Gastrocnemius medialis (tissue), 4 donors: ENCODE measurements around the gene RNF112. TPM values are rescaled to one million over a fixed set of nuclear protein-coding genes. Genes with fewer than 3 reads are reported as not detected.

Experiments used
- ATAC-seq, 2 donors: fragments of 150-250 bp; one replicate each; pipeline ENCODE4 v1.9.1; 2016
- DNase-seq, 2 donors: peaks; one replicate each; pipeline ENCODE4 v3.0.0-alpha.2; 2019
- H3K27ac ChIP-seq, 4 donors: fragments of 200-600 bp; sonication (generic); 1 replicate in 1 of 4; 2 replicates in 3 of 4; pipeline ENCODE4 v1.5.1; 2016 to 2018; ENCODE audit warnings: mild to moderate bottlenecking in 2 of 4, moderate library complexity in 1 of 4
- H3K27me3 ChIP-seq, 3 donors: fragments of 200-600 bp; sonication (generic) in 2 of 3; 1 replicate in 1 of 3; 2 replicates in 2 of 3; pipeline versions ENCODE4 v1.5.1 to v1.6.0; 2016 to 2019; ENCODE audit warnings: mild to moderate bottlenecking in 1 of 3, moderate library complexity in 1 of 3
- H3K36me3 ChIP-seq, 2 donors: fragments of 200-600 bp; sonication (generic) in 1 of 2; one replicate each; pipeline ENCODE4 v1.5.1; 2017 to 2018
- H3K4me1 ChIP-seq, 2 donors: fragments of 200-600 bp; sonication (generic) in 1 of 2; one replicate each; pipeline ENCODE4 v1.5.1; 2016 to 2017; ENCODE audit warnings: mild to moderate bottlenecking in 2 of 2
- H3K4me3 ChIP-seq, 4 donors: fragments of 200-600 bp; sonication (generic) in 3 of 4; 1 replicate in 1 of 4; 2 replicates in 3 of 4; pipeline ENCODE4 v1.5.1; 2016 to 2019; ENCODE audit warnings: mild to moderate bottlenecking in 2 of 4
- H3K9me3 ChIP-seq, 3 donors: fragments of 200-600 bp; sonication (generic) in 2 of 3; 1 replicate in 1 of 3; 2 replicates in 2 of 3; pipeline ENCODE4 v1.5.1; 2016 to 2019
- CTCF ChIP-seq, 5 experiments: fragments of 450-650 bp in 3 of 5; fragments of 200-600 bp in 2 of 5; sonication (generic) in 2 of 5; IDR thresholded peaks in 4 of 5; conservative IDR thresholded peaks in 1 of 5; 1 replicate in 4 of 5; 2 replicates in 1 of 5; pipeline ENCODE4 v1.5.1; 2016 to 2019; ENCODE audit warnings: antibody characterized with exemption in 5 of 5, mild to moderate bottlenecking in 3 of 5, moderate library complexity in 3 of 5
- POLR2A ChIP-seq, 2 donors: fragments of 450-650 bp; IDR thresholded peaks; one replicate each; pipeline ENCODE4 v1.6.1; 2017; ENCODE audit warnings: antibody characterized with exemption in 2 of 2, mild to moderate bottlenecking in 2 of 2, moderate library complexity in 2 of 2
- in situ Hi-C, 4 donors: fragments of 200-750 bp; cut with MboI; loops; one replicate each; pipeline versions ENCODE4 v1.15.0 to v1.8.0; 2017; ENCODE audit warnings: low sequenced_read_pairs in 4 of 4
- intact Hi-C: fragments of 100-400 bp; cut with DNase I; formaldehyde crosslinking; loops from one replicate; pipeline ENCODE4 v1.15.1; 2023; ENCODE audit warnings: low total_unique reads
- total RNA-seq, 4 donors: library from RNA; depleted of rRNA; stranded (reverse); fragments of >200 nt; gene quantifications; one replicate each; pipeline versions ENCODE4 v1.1.0 to v1.2.3, GENCODE V29; 2016

The RNF112 gene
- total RNA-seq, 4 donors from 2014 or later: 0.51 to 0.98 (median 0.57) TPM

GRCh38 chr17:19413761-19414160, 2.7 kb downstream of the RNF112 start:
- DNase-seq (no peak), ATAC-seq (no peak)
- no peak overlapping the region for H3K4me3 ChIP-seq
- no peaks in the 10 kb centered on the region for H3K27me3 ChIP-seq
- no peaks in the 10 kb centered on the region for H3K36me3 ChIP-seq
- no peak overlapping the region for H3K27ac ChIP-seq
- in situ Hi-C loops (no loop called here), intact Hi-C loops (no loop called here)
- H3K9me3 ChIP-seq: no peaks in the 10 kb centered on the region
- TF ChIP-seq POLR2A (IDR thresholded peaks at IDR 0.05) (no peak), CTCF (IDR thresholded peaks at IDR 0.05 in 4 of 5, conservative IDR thresholded peaks at IDR 0.05 in 1 of 5) (no peak)
- no peaks in the 10 kb centered on the region for H3K4me1 ChIP-seq

- H3K36me3 ChIP-seq: no peaks in the 10 kb centered on the region
- H3K4me3 ChIP-seq: no peak overlapping the region
- TF ChIP-seq CTCF (IDR thresholded peaks at IDR 0.05 in 4 of 5, conservative IDR thresholded peaks at IDR 0.05 in 1 of 5) (no peak), POLR2A (IDR thresholded peaks at IDR 0.05) (no peak)
- DNase-seq (no peak), ATAC-seq (no peak)
- H3K27ac ChIP-seq: no peak overlapping the region
- H3K4me1 ChIP-seq: no peaks in the 10 kb centered on the region
- H3K9me3 ChIP-seq: no peaks in the 10 kb centered on the region
- in situ Hi-C loops (no loop called here), intact Hi-C loops (no loop called here)
- no peaks in the 10 kb centered on the region for H3K27me3 ChIP-seq
Observed at GRCh38 chr17:19414396-19415280, 3.6 kb downstream of the RNF112 start.

- no peak for DNase-seq
- Histone ChIP-seq H3K36me3 (no peaks in the 10 kb centered on the region), H3K4me1 (no peaks in the 10 kb centered on the region), H3K27ac (no peak overlapping the region), H3K9me3 (no peaks in the 10 kb centered on the region), H3K27me3 (no peaks in the 10 kb centered on the region), H3K4me3 (no peak overlapping the region)
- ATAC-seq: no peak
- TF ChIP-seq CTCF (IDR thresholded peaks at IDR 0.05 in 4 of 5, conservative IDR thresholded peaks at IDR 0.05 in 1 of 5) (no peak), POLR2A (IDR thresholded peaks at IDR 0.05) (no peak)
- in situ Hi-C loops: no loop called here
- intact Hi-C loops: no loop called here
Observed at GRCh38 chr17:19415311-19415710, 4.3 kb downstream of the RNF112 start.

- ATAC-seq: no peak
- in situ Hi-C loops (no loop called here), intact Hi-C loops (no loop called here)
- Histone ChIP-seq H3K4me1 (no peaks in the 10 kb centered on the region), H3K27me3 (no peaks in the 10 kb centered on the region), H3K9me3 (no peaks in the 10 kb centered on the region), H3K27ac (no peak overlapping the region), H3K36me3 (no peaks in the 10 kb centered on the region), H3K4me3 (no peak overlapping the region)
- TF ChIP-seq CTCF (IDR thresholded peaks at IDR 0.05 in 4 of 5, conservative IDR thresholded peaks at IDR 0.05 in 1 of 5) (no peak), POLR2A (IDR thresholded peaks at IDR 0.05) (no peak)
- no peak for DNase-seq
Observed at GRCh38 chr17:19415806-19416775, 5.1 kb downstream of the RNF112 start.
